Astrocyte (in vitro differentiated cells and primary cell): ENCODE results near the gene PDP2. TPM values are rescaled to one million over a fixed set of nuclear protein-coding genes. Genes with fewer than 3 reads are reported as not detected.

ENCODE experiments used
- DNase-seq: peaks from one replicate; pipeline ENCODE4 v3.0.0-alpha.2; 2010; ENCODE audit warnings: low read depth
- FAIRE-seq: peaks from 2 replicates; lab custom pipeline; 2011; peaks lifted over from hg19 to GRCh38; lab: Jason Lieb, UNC
- H2AFZ ChIP-seq: 2 replicates; pipeline ENCODE4 v1.6.0; 2012; ENCODE audit warnings: low read depth, low read length, inconsistent platforms
- H3K27ac ChIP-seq: 2 replicates; pipeline ENCODE4 v1.5.1; 2011; ENCODE audit warnings: low read depth, low read length, inconsistent platforms
- H3K27me3 ChIP-seq: 2 replicates; pipeline ENCODE4 v1.6.0; 2011; ENCODE audit warnings: low read length, inconsistent platforms; ENCODE audit not compliant: insufficient read depth
- H3K36me3 ChIP-seq: 2 replicates; pipeline ENCODE4 v1.5.1; 2011; ENCODE audit warnings: low read length, inconsistent platforms; ENCODE audit not compliant: insufficient read depth
- H3K4me1 ChIP-seq: 2 replicates; pipeline ENCODE4 v1.5.1; 2011; ENCODE audit warnings: low read length, inconsistent platforms; ENCODE audit not compliant: insufficient read depth
- H3K4me2 ChIP-seq: 2 replicates; pipeline ENCODE4 v1.6.0; 2012; ENCODE audit warnings: low read length, inconsistent platforms
- H3K4me3 ChIP-seq: 2 replicates; pipeline ENCODE4 v1.5.1; 2011; ENCODE audit warnings: low read depth, mild to moderate bottlenecking, low read length, inconsistent platforms; ENCODE audit not compliant: insufficient read depth
- H3K79me2 ChIP-seq: 2 replicates; pipeline ENCODE4 v1.6.0; 2012; ENCODE audit warnings: mild to moderate bottlenecking, low read length, inconsistent platforms; ENCODE audit not compliant: insufficient read depth
- H3K9ac ChIP-seq: 2 replicates; pipeline ENCODE4 v1.6.0; 2012; ENCODE audit warnings: mild to moderate bottlenecking, low read length, inconsistent platforms
- H3K9me3 ChIP-seq: 2 replicates; pipeline ENCODE4 v1.5.1; 2012; ENCODE audit warnings: low read depth, mild to moderate bottlenecking, low read length, inconsistent platforms; ENCODE audit not compliant: insufficient read depth
- H4K20me1 ChIP-seq: 2 replicates; pipeline ENCODE4 v1.6.0; 2012; ENCODE audit warnings: low read length, inconsistent platforms; ENCODE audit not compliant: insufficient read depth
- H3K27ac Mint-ChIP-seq: one replicate; pipeline ENCODE4 v1.8.0; 2021; ENCODE audit warnings: mild to moderate bottlenecking, mixed read lengths; ENCODE audit not compliant: unreplicated experiment
- H3K27me3 Mint-ChIP-seq: one replicate; pipeline ENCODE4 v1.8.0; 2021; ENCODE audit warnings: low read depth, mixed read lengths; ENCODE audit not compliant: unreplicated experiment
- H3K36me3 Mint-ChIP-seq: one replicate; pipeline ENCODE4 v1.8.0; 2021; ENCODE audit warnings: low read depth, mixed read lengths; ENCODE audit not compliant: unreplicated experiment
- H3K4me1 Mint-ChIP-seq: one replicate; pipeline ENCODE4 v1.8.0; 2021; ENCODE audit warnings: low read depth, mixed read lengths; ENCODE audit not compliant: unreplicated experiment
- H3K4me3 Mint-ChIP-seq: one replicate; pipeline ENCODE4 v1.8.0; 2021; ENCODE audit warnings: mild to moderate bottlenecking, moderate library complexity, mixed read lengths; ENCODE audit not compliant: unreplicated experiment
- H3K9me3 Mint-ChIP-seq: one replicate; pipeline ENCODE4 v1.8.0; 2021; ENCODE audit warnings: mild to moderate bottlenecking, mixed read lengths; ENCODE audit not compliant: unreplicated experiment
- CTCF ChIP-seq: IDR thresholded peaks from 2 replicates; pipeline ENCODE4 v1.5.1; 2011; ENCODE audit warnings: low read depth, mild to moderate bottlenecking, inconsistent platforms, low read length, moderate library complexity; ENCODE audit not compliant: insufficient read depth
- EZH2 ChIP-seq: IDR thresholded peaks from 2 replicates; pipeline ENCODE4 v1.6.1; 2012; ENCODE audit warnings: mild to moderate bottlenecking, low read length, inconsistent platforms; ENCODE audit not compliant: insufficient read depth
- total RNA-seq: library from RNA; stranded (reverse); gene quantifications from 2 replicates; pipeline ENCODE4 v1.2.1, GENCODE V29; 2021

PDP2 gene
- total RNA-seq, 1 donor from 2014 or later, result 16.8 TPM

- no peaks in the 10 kb centered on the region for H3K79me2 ChIP-seq
- Mint-ChIP-seq H3K36me3 (peaks cover 1% of the 10 kb centered on the region), H3K4me3 (no peak overlapping the region), H3K27ac (no peak overlapping the region), H3K4me1 (peaks cover 8% of the 10 kb centered on the region), H3K27me3 (peaks cover 7% of the 10 kb centered on the region), H3K9me3 (peaks cover 3% of the 10 kb centered on the region)
- H4K20me1 ChIP-seq, result peaks cover 4% of the 10 kb centered on the region
- no peak overlapping the region for H3K9ac ChIP-seq
- no peaks in the 10 kb centered on the region for H3K36me3 ChIP-seq
- no peaks in the 10 kb centered on the region for H3K4me1 ChIP-seq
- DNase-seq (no peak), FAIRE-seq (no peak)
- H3K27ac ChIP-seq, result no peak overlapping the region
- no peaks in the 10 kb centered on the region for H3K9me3 ChIP-seq
- H3K4me3 ChIP-seq, result no peak overlapping the region
- H3K4me2 ChIP-seq, result no peak overlapping the region
- TF ChIP-seq EZH2 (no peak), CTCF (no peak)
- no peaks in the 10 kb centered on the region for H3K27me3 ChIP-seq
- no peak overlapping the region for H2AFZ ChIP-seq
These were observed 13.7 kb downstream of the PDP2 start for GRCh38 chr16:66894055-66894454.

- peak overlapping the region; percentile 4 for H3K9ac ChIP-seq
- H3K4me2 ChIP-seq, result no peak overlapping the region
- peaks cover 3% of the 10 kb centered on the region for H3K9me3 Mint-ChIP-seq
- H3K27me3 Mint-ChIP-seq, result peaks cover 7% of the 10 kb centered on the region
- no peak overlapping the region for H3K27ac ChIP-seq
- TF ChIP-seq EZH2 (no peak), CTCF (peak; percentile 88)
- H3K36me3 ChIP-seq, result no peaks in the 10 kb centered on the region
- H3K4me3 ChIP-seq, result no peak overlapping the region
- no peak overlapping the region for H3K27ac Mint-ChIP-seq
- peak; percentile 71 for FAIRE-seq
- peaks cover 15% of the 10 kb centered on the region for H3K4me1 Mint-ChIP-seq
- H3K36me3 Mint-ChIP-seq, result peaks cover 1% of the 10 kb centered on the region
- peaks cover 4% of the 10 kb centered on the region for H4K20me1 ChIP-seq
- H2AFZ ChIP-seq, result no peak overlapping the region
- H3K79me2 ChIP-seq, result no peaks in the 10 kb centered on the region
- peaks cover 7% of the 10 kb centered on the region for H3K4me1 ChIP-seq
- DNase-seq, result peak; percentile 48
- H3K27me3 ChIP-seq, result no peaks in the 10 kb centered on the region
- no peak overlapping the region for H3K4me3 Mint-ChIP-seq
- no peaks in the 10 kb centered on the region for H3K9me3 ChIP-seq
These were observed 14.8 kb downstream of the PDP2 start for GRCh38 chr16:66894948-66895688.

GRCh38 chr16:66895689-66895979 is 15.3 kb downstream of the PDP2 start:
- peaks cover 19% of the 10 kb centered on the region for H3K4me1 Mint-ChIP-seq
- H3K27ac Mint-ChIP-seq, result no peak overlapping the region
- Histone ChIP-seq H3K27me3 (no peaks in the 10 kb centered on the region), H3K9me3 (no peaks in the 10 kb centered on the region), H3K36me3 (no peaks in the 10 kb centered on the region), H3K9ac (peak overlapping the region; percentile 4), H4K20me1 (peaks cover 1% of the 10 kb centered on the region), H3K4me2 (no peak overlapping the region), H3K4me1 (peaks cover 12% of the 10 kb centered on the region), H3K4me3 (no peak overlapping the region), H3K79me2 (no peaks in the 10 kb centered on the region), H2AFZ (no peak overlapping the region), H3K27ac (no peak overlapping the region)
- H3K4me3 Mint-ChIP-seq, result no peak overlapping the region
- FAIRE-seq (no peak), DNase-seq (no peak)
- peaks cover 1% of the 10 kb centered on the region for H3K36me3 Mint-ChIP-seq
- peaks cover 7% of the 10 kb centered on the region for H3K27me3 Mint-ChIP-seq
- H3K9me3 Mint-ChIP-seq, result peaks cover 3% of the 10 kb centered on the region
- TF ChIP-seq EZH2 (no peak), CTCF (no peak)
